Measurements from ENCODE around the gene VWA8. TPM values are rescaled to one million over a fixed set of nuclear protein-coding genes. Genes with fewer than 3 reads are reported as not detected.

VWA8 gene
- 9.9 TPM for polyA plus RNA-seq (ENCODE audit: insufficient read length)

- peak; percentile 85 for DNase-seq
Observed at GRCh38 chr13:41960637-41961465, at the start of gene VWA8. Gene VWA8, minus strand, starts transcription at chr13:41961109. Its CDS starts 94 bp downstream, at chr13:41961015.

- DNase-seq: no peak
Observed at GRCh38 chr13:42009057-42009456, 48.1 kb upstream of the VWA8 start.

GRCh38 chr13:42007844-42008243 is 46.9 kb upstream of the VWA8 start:
- DNase-seq: no peak

GRCh38 chr13:42002066-42002465 is 41.2 kb upstream of the VWA8 start:
- DNase-seq: no peak

GRCh38 chr13:42001580-42001979 is 40.7 kb upstream of the VWA8 start:
- peak; percentile 9 for DNase-seq

GRCh38 chr13:42000846-42001245 is 39.9 kb upstream of the VWA8 start:
- no peak for DNase-seq

- DNase-seq: no peak
Observed at GRCh38 chr13:41997396-41997795, 36.5 kb upstream of the VWA8 start.

- no peak for DNase-seq
Observed at GRCh38 chr13:41995946-41996345, 35.0 kb upstream of the VWA8 start.

GRCh38 chr13:41995336-41995735 is 34.4 kb upstream of the VWA8 start:
- DNase-seq: no peak

- no peak for DNase-seq
Observed at GRCh38 chr13:41994696-41995095, 33.8 kb upstream of the VWA8 start.

GRCh38 chr13:41991936-41992335 is 31.0 kb upstream of the VWA8 start:
- DNase-seq: no peak

- DNase-seq: no peak
Observed at GRCh38 chr13:41988244-41988643, 27.3 kb upstream of the VWA8 start.

- no peak for DNase-seq
Observed at GRCh38 chr13:41985788-41986508, 25.0 kb upstream of the VWA8 start.

- DNase-seq: no peak
Observed at GRCh38 chr13:41981951-41982715, 21.2 kb upstream of the VWA8 start.

- DNase-seq: no peak
Observed at GRCh38 chr13:41978007-41978406, 17.1 kb upstream of the VWA8 start.

GRCh38 chr13:41976476-41976875 is 15.6 kb upstream of the VWA8 start:
- DNase-seq: no peak

GRCh38 chr13:41974262-41974900 is 13.5 kb upstream of the VWA8 start:
- no peak for DNase-seq

GRCh38 chr13:41973247-41973741 is 12.4 kb upstream of the VWA8 start:
- DNase-seq: no peak

- no peak for DNase-seq
Observed at GRCh38 chr13:41971848-41972247, 10.9 kb upstream of the VWA8 start.

- DNase-seq: no peak
Observed at GRCh38 chr13:41970918-41971317, 10.0 kb upstream of the VWA8 start.

GRCh38 chr13:41970022-41970421 is 9.1 kb upstream of the VWA8 start:
- no peak for DNase-seq

- DNase-seq: no peak
Observed at GRCh38 chr13:41969072-41969471, 8.2 kb upstream of the VWA8 start.
